PFSK-1 (cell line): ENCODE results near the gene PTPRN2.

Experiments used
- FOXP2 ChIP-seq: optimal IDR thresholded peaks from 2 replicates; pipeline ENCODE3; 2011; ENCODE audit warnings: borderline replicate concordance, control low read depth, inconsistent platforms; ENCODE audit not compliant: insufficient read depth; ENCODE audit errors: extremely low read length, extremely low read depth
- POLR2AphosphoS5 ChIP-seq: IDR thresholded peaks from 2 replicates; pipeline ENCODE4 v1.6.1; 2012; ENCODE audit warnings: low read depth, mild to moderate bottlenecking, control low read depth, low read length, moderate library complexity
- SIN3A ChIP-seq: IDR thresholded peaks from 2 replicates; pipeline ENCODE4 v1.6.1; 2012; ENCODE audit warnings: mild to moderate bottlenecking, low read length, moderate library complexity, borderline replicate concordance; ENCODE audit not compliant: insufficient read depth
- TAF1 ChIP-seq: IDR thresholded peaks from 2 replicates; pipeline ENCODE4 v1.6.1; 2012; ENCODE audit warnings: low read length, control low read depth, borderline replicate concordance; ENCODE audit not compliant: insufficient read depth

DNA sequence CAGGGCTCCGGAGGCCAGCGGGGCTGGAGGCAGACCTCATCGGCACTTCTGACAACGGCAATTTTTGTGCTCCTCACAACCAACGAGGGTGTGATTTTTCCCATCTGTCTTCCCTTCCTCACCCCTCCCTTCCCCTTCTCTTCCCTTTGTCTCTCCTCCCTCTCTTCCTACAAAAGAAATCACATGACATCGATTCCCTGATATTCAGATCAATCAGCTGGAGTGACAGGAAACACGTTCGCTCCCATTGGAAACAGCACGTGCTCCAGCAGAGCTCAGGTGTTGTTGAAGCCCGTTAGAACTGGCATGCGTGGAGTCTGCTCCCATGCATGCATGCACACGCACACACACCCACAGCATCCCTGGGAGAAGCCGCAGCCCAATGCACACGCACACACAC, 222.4 kb downstream of the PTPRN2 start:
- TF ChIP-seq POLR2AphosphoS5 (no peak), SIN3A (no peak), TAF1 (no peak), FOXP2 (no peak)
